ENCODE results near the gene TBKBP1.
"Not testable (repeated sequence)": the region's sequence is repeated elsewhere in the genome, so short reads cannot be mapped to it uniquely, and the experiment has no call there.

The TBKBP1 gene

GRCh38 chr17:47733674-47734410, 39.9 kb downstream of the TBKBP1 start:
- peak; percentile 3 to 7 for ATAC-seq (replicated peaks)
- peaks cover 0 to 18% of the 10 kb centered on the region in 2 donors for H3K27me3 Mint-ChIP-seq
- peaks cover 42 to 61% of the 10 kb centered on the region in 2 donors for H3K4me1 Mint-ChIP-seq
- H3K4me3 Mint-ChIP-seq = peak overlapping the region; percentile 71 to 93
- H3K9me3 Mint-ChIP-seq = no peaks in the 10 kb centered on the region
- peak overlapping the region; percentile 78 for H3K27ac Mint-ChIP-seq
- no peaks in the 10 kb centered on the region for H3K36me3 Mint-ChIP-seq
- no peak for DNase-seq

DNA sequence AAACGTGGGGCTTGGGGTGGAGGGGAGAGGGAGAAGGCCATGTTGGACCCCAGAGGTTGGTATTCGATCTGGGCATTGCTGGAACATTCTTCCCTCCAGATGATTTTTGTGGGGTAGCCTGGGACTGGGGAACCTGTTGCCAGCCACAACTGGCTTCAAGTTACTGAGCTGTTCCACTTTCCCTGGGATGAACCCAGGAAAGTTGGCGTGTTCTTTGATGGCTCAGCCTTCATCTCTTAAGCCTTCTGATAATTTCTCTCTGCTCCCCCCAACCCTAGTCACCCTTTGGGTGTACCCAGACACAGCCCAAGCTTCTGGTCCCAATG, 41.1 kb downstream of the TBKBP1 start:
- no peaks in the 10 kb centered on the region for H3K9me3 Mint-ChIP-seq
- no peak for ATAC-seq (replicated peaks)
- peaks cover 0 to 18% of the 10 kb centered on the region in 2 donors for H3K27me3 Mint-ChIP-seq
- no peaks in the 10 kb centered on the region for H3K36me3 Mint-ChIP-seq
- no peak for DNase-seq
- H3K4me3 Mint-ChIP-seq = peak overlapping the region; percentile 62 to 93
- H3K27ac Mint-ChIP-seq = peak overlapping the region; percentile 78
- peaks cover 44 to 66% of the 10 kb centered on the region in 2 donors for H3K4me1 Mint-ChIP-seq

GRCh38 chr17:47735536-47736011, 41.6 kb downstream of the TBKBP1 start:
- peaks cover 44 to 66% of the 10 kb centered on the region in 2 donors for H3K4me1 Mint-ChIP-seq
- peak; percentile 83 to 87 for ATAC-seq (replicated peaks)

DNA sequence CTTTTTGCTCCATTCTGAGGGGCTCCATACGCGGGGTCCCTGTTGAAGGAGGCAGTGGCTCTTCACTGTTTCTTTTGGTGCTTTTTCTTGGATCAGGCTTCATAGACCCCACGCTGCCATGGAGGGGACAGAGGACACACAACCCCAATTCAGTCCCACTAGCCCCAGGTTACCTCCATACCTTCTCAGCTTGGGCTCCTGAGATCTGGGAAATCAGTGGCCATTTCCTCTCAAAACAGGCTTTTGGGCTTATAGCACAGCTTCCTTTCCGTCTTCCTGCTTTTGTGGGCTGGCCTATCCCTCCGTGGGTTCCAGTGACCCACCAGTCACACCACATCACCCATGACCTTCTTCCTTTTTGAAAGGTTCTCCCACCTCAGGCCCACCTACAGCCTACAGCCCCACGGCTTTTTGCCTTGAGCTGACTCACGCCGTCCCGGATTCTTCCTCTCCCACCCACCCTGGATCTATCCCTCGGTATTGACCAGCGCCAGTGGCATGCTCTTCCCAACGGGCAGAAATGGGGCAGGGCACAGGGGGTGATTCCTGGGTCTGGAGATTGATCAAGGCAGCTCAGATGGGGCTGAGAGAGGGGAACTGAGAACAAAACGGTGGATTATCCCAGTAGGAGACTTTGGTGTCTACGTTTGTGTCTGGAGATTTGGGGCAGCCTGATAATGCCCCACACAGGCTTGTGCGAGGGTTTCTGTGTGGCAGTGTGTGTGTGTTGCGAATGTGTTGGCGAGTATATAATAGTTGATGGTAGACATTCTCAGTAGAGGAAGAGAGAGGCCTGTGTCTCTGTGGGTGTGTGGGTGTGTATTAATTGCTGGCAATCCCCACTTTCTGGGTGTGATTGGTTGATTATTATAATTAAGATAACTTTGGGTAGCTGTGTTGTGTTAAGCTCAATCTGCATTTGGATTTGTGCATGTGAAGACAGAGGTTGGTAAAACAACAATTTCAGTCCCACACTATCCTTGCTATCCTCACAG, 42.8 kb downstream of the TBKBP1 start:
- ATAC-seq (replicated peaks) (no peak), DNase-seq (no peak)
- Mint-ChIP-seq H3K36me3 (no peaks in the 10 kb centered on the region), H3K27ac (peak overlapping the region; percentile 16), H3K4me3 (no peak overlapping the region), H3K27me3 (peaks cover 0 to 13% of the 10 kb centered on the region in 2 donors), H3K9me3 (no peaks in the 10 kb centered on the region), H3K4me1 (peaks cover 49 to 67% of the 10 kb centered on the region in 2 donors)

More at GRCh38 chr17:47735536-47736011, 41.6 kb downstream of the TBKBP1 start:
- peak; percentile 64 for DNase-seq
- H3K27ac Mint-ChIP-seq = peak overlapping the region; percentile 71
- H3K9me3 Mint-ChIP-seq = no peaks in the 10 kb centered on the region
- H3K27me3 Mint-ChIP-seq = peaks cover 0 to 15% of the 10 kb centered on the region in 2 donors
- peak overlapping the region; percentile 62 to 93 for H3K4me3 Mint-ChIP-seq
- no peaks in the 10 kb centered on the region for H3K36me3 Mint-ChIP-seq

- DNase-seq (no peak), ATAC-seq (replicated peaks) (no peak)
- peaks cover 0 to 7% of the 10 kb centered on the region in 2 donors for H3K27me3 Mint-ChIP-seq
- no peak overlapping the region for H3K4me3 Mint-ChIP-seq
- H3K9me3 Mint-ChIP-seq = no peaks in the 10 kb centered on the region
- no peaks in the 10 kb centered on the region for H3K36me3 Mint-ChIP-seq
- peaks cover 47 to 62% of the 10 kb centered on the region in 2 donors for H3K4me1 Mint-ChIP-seq
- H3K27ac Mint-ChIP-seq = no peak overlapping the region
Observed at GRCh38 chr17:47738178-47738577, 44.2 kb downstream of the TBKBP1 start.

DNA sequence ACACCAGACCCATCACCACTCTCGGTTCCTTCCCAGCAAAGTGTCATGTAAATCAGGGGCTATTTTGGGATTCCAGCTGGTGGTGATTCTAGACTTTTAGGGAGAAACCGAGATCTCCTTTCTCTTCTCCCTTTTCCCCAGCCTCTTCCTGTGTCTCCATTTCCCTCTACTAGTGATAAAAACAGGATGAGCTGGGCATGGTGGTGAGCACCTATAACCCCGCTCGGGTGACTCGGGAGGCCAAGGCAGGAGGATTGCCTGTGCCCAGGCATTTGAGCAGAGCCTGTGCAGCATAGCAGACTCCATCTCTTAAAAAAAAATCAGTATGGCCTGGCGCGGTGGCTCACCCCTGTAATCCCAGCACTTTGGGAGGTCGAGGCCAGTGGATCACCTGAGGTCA, 45.2 kb downstream of the TBKBP1 start:
- Mint-ChIP-seq H3K27ac (no peak overlapping the region), H3K9me3 (no peaks in the 10 kb centered on the region), H3K36me3 (no peaks in the 10 kb centered on the region), H3K4me3 (no peak overlapping the region), H3K27me3 (peaks cover under 1 to 13% of the 10 kb centered on the region in 2 donors), H3K4me1 (peaks cover 43 to 56% of the 10 kb centered on the region in 2 donors)
- DNase-seq (no peak), ATAC-seq (replicated peaks) (no peak)

DNA sequence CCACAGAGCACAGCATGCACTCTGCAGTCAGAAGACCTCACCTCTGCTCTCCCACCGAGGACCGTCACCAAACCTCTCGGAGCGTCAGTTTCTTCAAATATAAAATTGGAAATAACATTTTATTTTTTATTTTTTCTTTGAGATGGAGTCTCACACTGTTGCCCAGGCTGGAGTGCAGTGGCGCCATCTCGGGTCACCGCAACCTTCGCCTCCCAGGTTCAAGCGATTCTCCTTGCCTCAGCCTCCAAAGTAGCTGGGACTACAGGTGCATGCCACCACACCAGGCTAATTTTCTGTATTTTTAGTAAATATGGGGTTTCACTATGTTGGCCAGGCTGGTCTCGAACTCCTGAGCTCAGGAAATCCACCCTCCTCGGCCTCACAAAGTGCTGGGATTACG, 46.0 kb downstream of the TBKBP1 start:
- not testable (repeated sequence) for H3K9me3 Mint-ChIP-seq; DNase-seq; ATAC-seq (replicated peaks); H3K36me3 Mint-ChIP-seq; H3K27ac Mint-ChIP-seq
- Mint-ChIP-seq H3K4me3 (peak overlapping the region in 1 of 2 donors; percentile 37), H3K4me1 (peaks cover 36 to 52% of the 10 kb centered on the region in 2 donors), H3K27me3 (peaks cover 7 to 21% of the 10 kb centered on the region in 2 donors)

GRCh38 chr17:47741109-47741792, 47.3 kb downstream of the TBKBP1 start:
- no peak overlapping the region for H3K27ac Mint-ChIP-seq
- no peaks in the 10 kb centered on the region for H3K9me3 Mint-ChIP-seq
- peaks cover 26 to 42% of the 10 kb centered on the region in 2 donors for H3K4me1 Mint-ChIP-seq
- no peak overlapping the region for H3K4me3 Mint-ChIP-seq
- DNase-seq (no peak), ATAC-seq (replicated peaks) (no peak)
- H3K36me3 Mint-ChIP-seq = peaks cover 0 to 4% of the 10 kb centered on the region in 2 donors
- peaks cover 7 to 31% of the 10 kb centered on the region in 2 donors for H3K27me3 Mint-ChIP-seq

- Mint-ChIP-seq H3K27me3 (peaks cover 7 to 31% of the 10 kb centered on the region in 2 donors), H3K27ac (no peak overlapping the region), H3K36me3 (peaks cover 0 to 4% of the 10 kb centered on the region in 2 donors)
Observed at GRCh38 chr17:47741793-47742145, 47.8 kb downstream of the TBKBP1 start.

GRCh38 chr17:47742319-47743181, 48.6 kb downstream of the TBKBP1 start:
- peaks cover 18 to 30% of the 10 kb centered on the region in 2 donors for H3K4me1 Mint-ChIP-seq
- H3K27ac Mint-ChIP-seq = peak overlapping the region; percentile 60
- H3K4me3 Mint-ChIP-seq = peak overlapping the region in 1 of 2 donors; percentile 5
- peaks cover 0 to 4% of the 10 kb centered on the region in 2 donors for H3K36me3 Mint-ChIP-seq
- H3K27me3 Mint-ChIP-seq = peaks cover 7 to 31% of the 10 kb centered on the region in 2 donors
- DNase-seq (no peak), ATAC-seq (replicated peaks) (peak; percentile 86 to 87)
- no peaks in the 10 kb centered on the region for H3K9me3 Mint-ChIP-seq

More at GRCh38 chr17:47741793-47742145, 47.8 kb downstream of the TBKBP1 start:
- Mint-ChIP-seq H3K9me3 (no peaks in the 10 kb centered on the region), H3K4me1 (peaks cover 22 to 37% of the 10 kb centered on the region in 2 donors), H3K4me3 (no peak overlapping the region)
- no peak for ATAC-seq (replicated peaks)
- no peak for DNase-seq

DNA sequence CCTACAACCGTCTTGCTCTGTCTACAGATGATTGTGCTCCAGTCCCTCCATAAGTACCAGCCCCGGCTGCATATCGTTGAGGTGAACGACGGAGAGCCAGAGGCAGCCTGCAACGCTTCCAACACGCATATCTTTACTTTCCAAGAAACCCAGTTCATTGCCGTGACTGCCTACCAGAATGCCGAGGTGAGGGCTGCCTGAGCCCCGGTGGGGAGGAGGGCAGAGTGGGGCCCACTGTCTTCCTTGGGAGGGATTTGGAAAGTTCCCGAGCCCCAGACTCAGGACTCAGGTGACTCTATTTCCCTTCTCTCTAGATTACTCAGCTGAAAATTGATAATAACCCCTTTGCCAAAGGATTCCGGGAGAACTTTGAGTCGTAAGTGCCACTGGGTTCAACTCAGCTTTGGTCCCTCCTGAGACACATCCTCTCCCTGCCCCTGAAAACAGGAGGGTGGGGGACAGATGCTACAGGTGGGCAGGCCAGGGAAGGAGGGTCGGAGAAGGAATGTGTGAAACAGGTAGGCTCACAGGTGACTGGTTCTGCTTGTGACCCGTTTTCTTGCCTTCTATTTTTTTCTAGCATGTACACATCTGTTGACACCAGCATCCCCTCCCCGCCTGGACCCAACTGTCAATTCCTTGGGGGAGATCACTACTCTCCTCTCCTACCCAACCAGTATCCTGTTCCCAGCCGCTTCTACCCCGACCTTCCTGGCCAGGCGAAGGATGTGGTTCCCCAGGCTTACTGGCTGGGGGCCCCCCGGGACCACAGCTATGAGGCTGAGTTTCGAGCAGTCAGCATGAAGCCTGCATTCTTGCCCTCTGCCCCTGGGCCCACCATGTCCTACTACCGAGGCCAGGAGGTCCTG, 50.4 kb downstream of the TBKBP1 start:
- Mint-ChIP-seq H3K9me3 (no peaks in the 10 kb centered on the region), H3K4me1 (peaks cover 16 to 26% of the 10 kb centered on the region in 2 donors), H3K27ac (no peak overlapping the region), H3K4me3 (no peak overlapping the region), H3K36me3 (peaks cover 0 to 4% of the 10 kb centered on the region in 2 donors), H3K27me3 (peaks cover 7 to 31% of the 10 kb centered on the region in 2 donors)
- no peak for DNase-seq
- no peak for ATAC-seq (replicated peaks)

- Mint-ChIP-seq H3K9me3 (no peaks in the 10 kb centered on the region), H3K36me3 (peaks cover 0 to 4% of the 10 kb centered on the region in 2 donors), H3K27me3 (peaks cover 7 to 31% of the 10 kb centered on the region in 2 donors), H3K4me3 (no peak overlapping the region), H3K4me1 (peaks cover 19 to 27% of the 10 kb centered on the region in 2 donors), H3K27ac (peak overlapping the region; percentile 37)
- DNase-seq = no peak
- no peak for ATAC-seq (replicated peaks)
Observed at GRCh38 chr17:47745037-47745380, 51.0 kb downstream of the TBKBP1 start.

Measured in stimulated activated naive B cell treated with anti-CD40 and anti-IgM and Interleukin-4, amounts not matched to agents 10 μg/mL and 1 μg/mL and 100 μg/mL, for 72 hours (primary cell).